ENCODE results near the gene UPK2. TPM values are rescaled to one million over a fixed set of nuclear protein-coding genes. Genes with fewer than 3 reads are reported as not detected.

Gene UPK2
- under 1 TPM in 1 of 2 experiments, not detected in 1; 0.52 TPM for total RNA-seq
- under 1 TPM in 1 of 3 donors, not detected in 2; 0.22 TPM for polyA plus RNA-seq
- total RNA-seq, result 0 to 0.35 (median 0.10) reads per million in 6 experiments

DNA sequence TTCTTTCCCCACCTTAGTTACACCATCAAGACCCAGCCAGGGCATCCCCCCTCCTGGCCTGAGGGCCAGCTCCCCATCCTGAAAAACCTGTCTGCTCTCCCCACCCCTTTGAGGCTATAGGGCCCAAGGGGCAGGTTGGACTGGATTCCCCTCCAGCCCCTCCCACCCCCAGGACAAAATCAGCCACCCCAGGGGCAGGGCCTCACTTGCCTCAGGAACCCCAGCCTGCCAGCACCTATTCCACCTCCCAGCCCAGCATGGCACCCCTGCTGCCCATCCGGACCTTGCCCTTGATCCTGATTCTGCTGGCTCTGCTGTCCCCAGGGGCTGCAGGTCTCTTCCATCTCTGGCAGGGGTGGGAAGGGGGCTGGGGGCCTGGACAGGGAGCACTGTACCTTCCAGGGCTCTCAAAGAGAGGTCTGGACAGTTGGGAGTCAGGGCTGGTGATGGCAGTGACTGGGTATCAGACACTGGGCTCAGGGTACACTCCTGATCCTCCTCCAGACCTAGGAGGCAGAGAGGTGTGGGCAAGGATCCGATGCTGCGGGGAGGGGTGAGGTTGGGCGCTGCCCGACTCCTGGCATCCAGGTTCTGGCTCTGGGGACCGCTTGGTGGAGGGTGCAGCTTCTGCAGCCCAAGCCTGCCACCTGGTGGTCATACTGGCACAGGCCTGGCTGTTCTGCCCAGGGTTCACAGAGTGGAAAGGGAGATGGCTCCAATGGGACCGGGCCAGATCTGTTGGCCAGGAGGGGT is at the start of gene UPK2:
Gene UPK2 (plus strand): TSS at position 205 of the 753 bp plus-strand sequence. CDS start 53 bp downstream, at position 258.
- DNase-seq (peak; percentile 77 to 93 (median 87)), ATAC-seq (peak; percentile 99 to 100)
- Mint-ChIP-seq H3K4me1 (peaks cover 4 to 15% (median 11%) of the 10 kb centered on the region in 4 donors), H3K36me3 (no peaks in the 10 kb centered on the region), H3K9me3 (no peaks in the 10 kb centered on the region), H3K4me3 (peak within 1 kb of the TSS in 2 of 10 donors; percentile 4 to 30), H3K27ac (peak within 1 kb of the TSS in 8 of 10 donors; percentile 36 to 81 (median 59)), H3K27me3 (peaks cover 0 to 11% (median 0%) of the 10 kb centered on the region in 5 donors)
- POLR2A ChIA-PET, result interaction anchor here (1.0 to 2.0 kb wide), 4 partner anchors 27 to 50 kb away, joined by 3 to 8 read pairs (median 4); partner anchors contain the start of gene BCL9L

DNA sequence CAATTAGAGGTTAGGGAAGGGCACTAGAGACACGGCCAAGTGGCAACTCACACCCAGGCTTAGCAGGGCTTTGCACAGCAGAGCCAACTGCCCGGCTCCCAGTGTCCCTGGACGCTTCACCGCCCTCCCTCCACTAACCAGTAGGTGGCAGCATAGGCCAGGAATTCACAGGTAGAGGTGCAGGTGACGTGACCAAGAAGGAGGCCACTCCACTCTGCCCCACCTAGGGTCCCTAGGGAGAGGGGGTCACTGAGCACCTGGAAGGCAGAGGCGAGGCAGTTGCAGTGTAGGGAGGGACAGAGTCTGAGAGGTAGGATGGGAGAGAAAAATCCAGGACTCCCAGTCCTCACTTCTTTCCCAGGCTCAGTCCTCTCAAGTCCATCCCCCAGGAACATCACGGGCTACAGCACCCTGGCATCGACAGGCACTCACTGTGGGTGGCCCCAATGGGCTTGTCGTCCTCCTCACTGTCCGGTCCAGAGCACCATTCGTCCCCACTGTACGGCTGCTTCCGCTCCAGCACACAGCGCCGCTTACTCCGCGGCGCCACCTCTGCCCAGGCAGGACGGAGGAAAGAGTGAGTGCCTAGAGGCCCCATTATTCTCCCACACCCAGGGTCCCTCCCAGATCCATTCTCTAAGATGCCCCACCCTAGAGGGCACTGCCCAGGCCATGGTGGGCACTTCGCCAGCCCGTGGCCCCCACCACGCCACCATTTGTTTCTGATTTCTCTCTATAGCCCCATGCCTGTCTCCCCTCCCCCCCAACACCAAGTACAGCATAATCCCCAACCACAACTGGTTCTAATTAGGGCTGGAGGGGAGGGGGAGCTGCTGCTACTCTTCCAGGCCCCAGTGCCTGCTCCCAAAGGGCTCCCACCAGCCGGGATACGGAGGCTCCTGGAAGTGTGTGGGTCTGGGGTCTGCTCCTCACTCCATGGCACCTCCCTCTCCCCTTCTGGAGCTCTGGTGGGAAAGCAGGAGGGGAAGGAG is 48.8 kb upstream of the UPK2 start:
- H3K36me3 Mint-ChIP-seq, result peaks cover 0 to 60% (median 10%) of the 10 kb centered on the region in 3 donors
- ATAC-seq (peak; percentile 47 to 59), DNase-seq (peak; percentile 70 to 96 (median 86))
- H3K4me1 Mint-ChIP-seq, result peaks cover 31 to 67% (median 53%) of the 10 kb centered on the region in 4 donors
- POLR2A ChIA-PET, result interaction anchor here (1.4 to 10.1 kb wide), 8 partner anchors 12 to 50 kb away, joined by 4 to 126 read pairs (median 8); partner anchors contain the start of gene UPK2
- peak overlapping the region; percentile 88 to 98 (median 96) for H3K27ac Mint-ChIP-seq
- H3K4me3 Mint-ChIP-seq, result peak overlapping the region; percentile 42 to 94 (median 72)
- H3K27me3 Mint-ChIP-seq, result no peaks in the 10 kb centered on the region
- H3K9me3 Mint-ChIP-seq, result no peaks in the 10 kb centered on the region

DNA sequence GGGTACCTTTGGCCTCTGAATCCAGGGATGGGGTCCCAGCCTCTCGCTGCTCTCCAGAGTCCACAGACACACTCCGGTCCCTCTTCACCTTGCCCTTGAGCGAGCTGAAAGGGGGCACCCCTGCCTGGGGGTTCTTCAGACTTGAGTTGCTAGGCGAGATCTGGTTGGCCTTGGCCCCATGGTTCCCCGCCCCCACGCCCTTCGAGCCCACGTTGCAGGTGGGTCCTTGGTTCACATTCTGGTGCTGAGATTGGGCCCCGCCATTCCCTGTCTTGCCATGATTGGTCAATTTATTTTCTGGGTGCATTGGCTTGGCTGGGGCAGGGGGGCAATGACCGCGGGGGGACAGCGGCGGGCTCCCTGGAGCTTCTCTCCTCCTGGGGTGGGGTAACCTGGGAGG is 47.8 kb upstream of the UPK2 start:
- POLR2A ChIA-PET, result interaction anchor here (0.7 to 10.1 kb wide), 7 partner anchors 30 to 218 kb away, joined by 3 to 126 read pairs (median 8); partner anchors contain the start of gene UPK2
- Mint-ChIP-seq H3K27me3 (no peaks in the 10 kb centered on the region), H3K27ac (peak overlapping the region; percentile 82 to 98 (median 96)), H3K9me3 (no peaks in the 10 kb centered on the region), H3K36me3 (peaks cover 0 to 54% (median 10%) of the 10 kb centered on the region in 3 donors), H3K4me1 (peaks cover 34 to 74% (median 62%) of the 10 kb centered on the region in 4 donors), H3K4me3 (peak overlapping the region in 8 of 10 donors; percentile 18 to 94 (median 62))
- ATAC-seq (no peak), DNase-seq (no peak)

DNA sequence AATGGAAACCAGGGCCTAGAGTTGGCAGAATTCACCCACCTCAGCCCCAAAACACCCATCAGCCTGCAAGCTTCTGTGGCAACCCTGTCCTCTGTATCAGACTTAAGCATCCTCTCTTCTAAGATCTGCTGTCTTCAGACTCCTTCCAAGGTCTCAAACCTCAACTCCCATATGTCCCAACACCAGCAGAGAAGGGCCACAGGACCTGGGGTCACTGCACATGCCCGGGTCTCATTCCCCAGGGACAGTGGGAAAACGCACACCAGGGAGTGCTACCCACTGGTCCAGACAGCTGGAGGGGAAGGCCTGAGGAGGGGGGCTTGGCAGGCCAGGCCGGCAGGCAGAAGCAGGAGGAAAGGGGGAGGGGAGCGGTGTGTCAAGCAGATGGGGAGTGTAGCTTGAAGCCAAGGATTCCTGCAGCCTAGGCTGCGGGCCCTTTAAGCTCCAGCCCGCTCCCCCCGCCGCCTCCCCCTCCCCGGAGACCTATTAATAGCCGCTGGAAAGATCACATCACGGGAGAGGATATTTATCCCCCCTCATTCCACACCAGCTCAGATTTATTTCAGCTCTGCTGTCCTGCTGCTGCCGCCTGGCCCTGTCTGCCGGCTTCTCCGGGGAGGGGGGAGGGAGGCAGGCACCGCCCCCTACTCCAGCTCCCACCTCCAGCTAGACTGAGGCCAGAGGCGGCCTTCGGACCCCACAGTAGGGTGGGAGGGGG is 47.0 kb upstream of the UPK2 start:
- POLR2A ChIA-PET, result interaction anchor here (0.6 to 10.1 kb wide), 9 partner anchors 31 to 228 kb away, joined by 3 to 126 read pairs (median 7); partner anchors contain the start of gene UPK2
- Mint-ChIP-seq H3K4me3 (peak overlapping the region; percentile 56 to 94 (median 80)), H3K27me3 (no peaks in the 10 kb centered on the region), H3K9me3 (no peaks in the 10 kb centered on the region), H3K4me1 (peaks cover 34 to 71% (median 67%) of the 10 kb centered on the region in 4 donors), H3K27ac (peak overlapping the region; percentile 88 to 98 (median 96)), H3K36me3 (peaks cover 0 to 46% (median 10%) of the 10 kb centered on the region in 3 donors)
- ATAC-seq, result peak in 1 of 2 donors; percentile 16
- DNase-seq, result peak in 3 of 10 donors; percentile 42 to 59 (median 50)

DNA sequence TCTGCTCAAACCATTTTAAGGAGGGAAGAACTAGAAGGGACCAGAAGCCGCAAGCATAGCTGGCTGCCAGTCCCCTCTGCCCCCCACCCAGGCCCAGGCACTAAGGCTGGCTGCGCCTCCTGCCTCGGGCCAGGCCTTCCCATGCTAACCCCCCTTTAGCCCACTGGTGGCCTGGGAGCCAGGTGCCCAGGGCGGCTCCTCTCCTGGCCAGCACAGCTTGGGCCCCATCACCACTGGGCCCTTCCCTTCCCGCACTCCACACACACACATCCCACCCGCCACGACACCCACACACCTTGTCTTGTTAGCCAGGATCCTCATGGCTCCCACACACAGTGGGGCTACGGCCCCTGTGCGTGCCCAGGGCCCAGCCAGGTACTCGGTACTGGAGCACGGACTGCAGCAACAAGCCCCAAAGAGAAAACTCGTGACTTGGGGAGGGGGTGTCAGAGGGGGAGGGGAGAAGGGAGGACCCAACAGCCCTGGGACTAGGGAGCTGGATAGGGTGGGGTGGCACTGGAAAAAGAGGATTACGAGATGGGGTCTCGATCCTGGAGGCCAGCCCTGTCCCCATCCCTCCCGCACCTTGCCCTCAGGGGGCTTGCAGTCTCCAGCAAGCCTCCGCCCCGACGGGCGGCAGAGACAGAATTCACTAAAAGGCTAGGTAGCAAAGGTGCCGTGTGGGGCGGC is 46.3 kb upstream of the UPK2 start:
- H3K4me3 Mint-ChIP-seq, result peak overlapping the region; percentile 46 to 94 (median 78)
- H3K36me3 Mint-ChIP-seq, result peaks cover 0 to 44% (median 13%) of the 10 kb centered on the region in 3 donors
- no peaks in the 10 kb centered on the region for H3K9me3 Mint-ChIP-seq
- peaks cover 38 to 74% (median 74%) of the 10 kb centered on the region in 4 donors for H3K4me1 Mint-ChIP-seq
- no peaks in the 10 kb centered on the region for H3K27me3 Mint-ChIP-seq
- POLR2A ChIA-PET, result interaction anchor here (0.6 to 10.1 kb wide), 8 partner anchors 32 to 220 kb away, joined by 4 to 126 read pairs (median 6); no protein-coding TSS in a partner anchor
- peak in 1 of 10 donors; percentile 26 for DNase-seq
- H3K27ac Mint-ChIP-seq, result peak overlapping the region; percentile 88 to 98 (median 94)
- ATAC-seq, result no peak

DNA sequence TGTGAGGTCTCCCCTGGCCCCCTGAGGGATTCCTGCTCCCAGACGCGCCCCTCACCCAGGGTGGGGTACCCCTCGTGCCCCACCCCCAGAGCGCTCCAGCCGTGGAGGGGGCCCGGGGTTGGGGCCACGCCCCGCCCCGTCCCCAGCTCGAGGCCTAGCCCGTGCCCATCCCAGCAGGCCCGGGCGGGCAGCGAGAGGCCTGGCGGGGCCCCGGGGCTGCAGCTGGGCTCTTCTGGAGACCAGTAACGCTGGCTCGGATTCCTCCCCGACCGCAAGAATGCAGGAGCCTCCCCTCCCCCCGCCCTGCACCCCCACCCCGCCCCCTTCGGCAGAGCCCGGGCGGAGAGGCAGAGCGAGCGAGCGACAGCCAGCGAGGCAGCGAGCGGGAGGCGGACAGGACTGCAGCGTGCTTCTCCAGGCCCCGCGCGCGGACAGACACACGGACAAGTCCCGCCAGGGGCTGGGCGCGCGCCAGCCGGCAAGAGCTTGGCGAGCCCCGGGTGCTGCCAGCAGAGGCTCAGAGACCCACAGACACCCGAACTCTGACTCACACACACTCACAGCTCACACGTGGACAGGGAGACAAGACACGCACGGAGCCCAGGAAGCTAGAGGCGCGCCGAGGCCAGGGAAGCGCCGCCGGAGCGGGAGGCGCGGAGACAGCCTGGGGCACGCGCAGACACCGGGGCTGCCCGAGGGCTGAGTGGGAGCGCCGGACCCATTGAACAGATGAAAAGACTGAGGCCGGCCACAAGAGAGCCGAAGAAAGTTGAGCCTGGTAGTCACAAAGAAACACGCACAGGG is 45.6 kb upstream of the UPK2 start:
- ATAC-seq (peak in 1 of 2 donors; percentile 20), DNase-seq (peak in 6 of 10 donors; percentile 42 to 61 (median 52))
- no peaks in the 10 kb centered on the region for H3K9me3 Mint-ChIP-seq
- peaks cover 0 to 37% (median 15%) of the 10 kb centered on the region in 3 donors for H3K36me3 Mint-ChIP-seq
- POLR2A ChIA-PET, result interaction anchor here (0.6 to 10.1 kb wide), 10 partner anchors 32 to 221 kb away, joined by 3 to 126 read pairs (median 6); no protein-coding TSS in a partner anchor
- peaks cover 38 to 82% (median 79%) of the 10 kb centered on the region in 4 donors for H3K4me1 Mint-ChIP-seq
- peak overlapping the region; percentile 93 to 100 (median 100) for H3K27ac Mint-ChIP-seq
- peak overlapping the region; percentile 80 to 98 (median 94) for H3K4me3 Mint-ChIP-seq
- H3K27me3 Mint-ChIP-seq, result no peaks in the 10 kb centered on the region

DNA sequence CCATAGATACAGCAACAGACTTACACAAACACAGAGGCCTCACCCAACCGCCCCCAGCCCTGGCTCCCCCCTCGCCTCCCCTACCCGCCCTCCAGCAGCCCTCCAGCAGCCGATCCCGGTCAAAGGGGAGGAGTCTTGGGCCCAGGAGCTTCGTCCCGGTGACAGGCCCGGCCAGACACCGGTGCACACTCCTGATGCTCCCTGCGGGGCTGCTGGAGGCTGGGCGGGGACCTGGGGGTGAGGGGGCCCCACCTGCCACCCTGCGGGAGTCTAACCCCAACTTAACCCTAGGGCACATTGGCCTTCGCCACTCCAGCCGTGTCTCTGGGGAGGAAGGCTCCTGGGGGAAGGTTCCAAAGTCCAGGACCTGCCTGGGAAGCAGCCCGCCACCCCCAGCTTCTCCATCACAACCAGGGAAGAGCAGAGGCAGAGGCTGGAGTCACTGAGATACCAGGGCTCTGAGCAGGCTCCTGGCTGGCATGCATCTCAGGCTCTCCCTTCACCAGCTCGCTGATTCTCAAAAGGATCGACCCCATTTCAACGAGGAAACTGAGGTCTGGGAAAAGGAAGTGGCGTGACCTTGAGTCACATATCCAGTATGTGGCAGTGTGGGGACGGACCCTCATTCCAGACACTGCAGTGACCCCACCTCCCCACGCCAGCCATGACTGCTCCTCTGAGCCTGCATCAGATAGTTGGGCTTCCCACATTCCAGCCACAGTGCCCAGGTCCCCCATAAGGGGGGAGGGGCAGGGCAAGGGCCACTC is 44.8 kb upstream of the UPK2 start:
- POLR2A ChIA-PET, result interaction anchor here (0.5 to 10.1 kb wide), 11 partner anchors 33 to 607 kb away, joined by 3 to 126 read pairs (median 5); partner anchors contain the start of gene CD3E
- Mint-ChIP-seq H3K27me3 (no peaks in the 10 kb centered on the region), H3K36me3 (peaks cover 0 to 33% (median 15%) of the 10 kb centered on the region in 3 donors), H3K27ac (peak overlapping the region; percentile 93 to 100 (median 100)), H3K4me1 (peaks cover 41 to 86% (median 82%) of the 10 kb centered on the region in 4 donors), H3K4me3 (peak overlapping the region; percentile 80 to 98 (median 94)), H3K9me3 (no peaks in the 10 kb centered on the region)
- ATAC-seq (no peak), DNase-seq (peak in 1 of 10 donors; percentile 42)

DNA sequence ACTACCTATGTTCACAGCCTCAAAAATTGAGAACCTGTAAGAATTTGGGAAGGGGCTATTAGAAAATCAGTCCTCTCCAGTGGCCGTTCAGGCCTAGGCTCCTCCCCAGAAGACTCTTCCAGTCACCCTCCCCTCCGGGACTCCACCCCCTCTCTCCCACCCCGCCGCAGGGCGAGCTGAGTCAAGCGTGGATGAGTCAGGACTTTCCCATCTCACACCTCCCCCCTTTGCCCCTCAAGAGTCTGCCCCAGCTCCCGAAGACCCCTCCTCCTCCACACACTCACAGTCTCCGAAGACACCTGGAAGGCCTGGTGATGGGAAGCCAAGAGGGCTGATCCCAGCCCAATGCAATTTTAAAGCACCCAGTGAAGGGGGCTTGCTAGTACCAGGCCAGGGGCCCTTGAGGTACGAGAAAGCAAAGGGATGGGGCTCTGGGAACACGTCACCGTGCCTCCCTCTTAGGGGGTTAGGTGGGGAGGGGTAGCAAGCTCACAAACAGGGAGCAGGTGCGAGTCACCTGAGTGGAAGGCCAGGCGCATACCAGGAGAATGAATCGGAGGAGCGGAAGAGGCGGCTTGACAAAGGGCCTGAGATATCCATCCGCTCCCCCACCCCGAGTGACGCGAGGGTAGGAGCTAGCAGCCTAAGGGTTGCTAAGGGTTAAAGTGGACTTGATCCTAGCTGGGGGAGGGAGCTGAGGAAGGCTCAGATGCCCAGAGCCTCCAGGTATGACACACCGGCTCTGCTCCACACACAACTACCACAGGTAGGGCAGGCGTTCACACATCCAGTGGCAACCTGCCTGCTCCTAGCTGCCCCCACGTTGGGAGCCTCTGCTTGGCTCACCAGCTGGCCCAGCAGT is 44.0 kb upstream of the UPK2 start:
- DNase-seq (peak in 7 of 10 donors; percentile 46 to 79 (median 61)), ATAC-seq (peak; percentile 15 to 18)
- Mint-ChIP-seq H3K27ac (peak overlapping the region; percentile 93 to 100 (median 100)), H3K4me3 (peak overlapping the region; percentile 80 to 98 (median 94)), H3K36me3 (peaks cover 0 to 32% (median 11%) of the 10 kb centered on the region in 3 donors), H3K27me3 (no peaks in the 10 kb centered on the region), H3K9me3 (no peaks in the 10 kb centered on the region), H3K4me1 (peaks cover 40 to 86% (median 82%) of the 10 kb centered on the region in 4 donors)
- POLR2A ChIA-PET, result interaction anchor here (0.5 to 10.1 kb wide), 12 partner anchors 34 to 607 kb away, joined by 3 to 126 read pairs (median 4); partner anchors contain the start of genes CD3E and KMT2A

Measured in naive thymus-derived CD8-positive, alpha-beta T cell (primary cell).